Omental fat pad (tissue), 4 donors: ENCODE measurements around the gene ARPP19. TPM values are rescaled to one million over a fixed set of nuclear protein-coding genes. Genes with fewer than 3 reads are reported as not detected.
"Not testable (repeated sequence)": the region's sequence is repeated elsewhere in the genome, so short reads cannot be mapped to it uniquely, and the experiment has no call there.

ENCODE experiments used
- ATAC-seq: fragments of 150-250 bp; one replicate; pipeline ENCODE4 v1.9.1; 2016; ENCODE audit warnings: mild to moderate bottlenecking, moderate library complexity; ENCODE audit not compliant: low FRiP score
- DNase-seq: peaks from one replicate; pipeline ENCODE4 v3.0.0-alpha.2; 2019; ENCODE audit warnings: low spot score
- total RNA-seq, 4 donors: library from RNA; depleted of rRNA; stranded (reverse); fragments of >200 nt; gene quantifications; one replicate each; pipeline ENCODE4 v1.1.0, GENCODE V29; 2016
- TF ChIP-seq, protein P1 (sequence below), 3 donors: fragments of 450-650 bp; IDR thresholded peaks; one replicate each; pipeline ENCODE4 v1.5.1; 2016 to 2017; ENCODE audit warnings: antibody characterized with exemption in 3 of 3, mild to moderate bottlenecking in 3 of 3, moderate library complexity in 2 of 3

ARPP19 gene
- total RNA-seq, 4 donors from 2014 or later: 105 to 144 (median 131) TPM

GRCh38 chr15:52559575-52559974, 9.3 kb downstream of the ARPP19 start:
- no peak for ATAC-seq

GRCh38 chr15:52559022-52559421, 9.8 kb downstream of the ARPP19 start:
- DNase-seq (no peak), ATAC-seq (no peak)
- TF ChIP-seq, protein P1, sequence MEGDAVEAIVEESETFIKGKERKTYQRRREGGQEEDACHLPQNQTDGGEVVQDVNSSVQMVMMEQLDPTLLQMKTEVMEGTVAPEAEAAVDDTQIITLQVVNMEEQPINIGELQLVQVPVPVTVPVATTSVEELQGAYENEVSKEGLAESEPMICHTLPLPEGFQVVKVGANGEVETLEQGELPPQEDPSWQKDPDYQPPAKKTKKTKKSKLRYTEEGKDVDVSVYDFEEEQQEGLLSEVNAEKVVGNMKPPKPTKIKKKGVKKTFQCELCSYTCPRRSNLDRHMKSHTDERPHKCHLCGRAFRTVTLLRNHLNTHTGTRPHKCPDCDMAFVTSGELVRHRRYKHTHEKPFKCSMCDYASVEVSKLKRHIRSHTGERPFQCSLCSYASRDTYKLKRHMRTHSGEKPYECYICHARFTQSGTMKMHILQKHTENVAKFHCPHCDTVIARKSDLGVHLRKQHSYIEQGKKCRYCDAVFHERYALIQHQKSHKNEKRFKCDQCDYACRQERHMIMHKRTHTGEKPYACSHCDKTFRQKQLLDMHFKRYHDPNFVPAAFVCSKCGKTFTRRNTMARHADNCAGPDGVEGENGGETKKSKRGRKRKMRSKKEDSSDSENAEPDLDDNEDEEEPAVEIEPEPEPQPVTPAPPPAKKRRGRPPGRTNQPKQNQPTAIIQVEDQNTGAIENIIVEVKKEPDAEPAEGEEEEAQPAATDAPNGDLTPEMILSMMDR (IDR thresholded peaks at IDR 0.05): no peak

More at GRCh38 chr15:52559575-52559974, 9.3 kb downstream of the ARPP19 start:
- TF ChIP-seq, protein P1 (IDR thresholded peaks at IDR 0.05): no peak
- no peak for DNase-seq

DNA sequence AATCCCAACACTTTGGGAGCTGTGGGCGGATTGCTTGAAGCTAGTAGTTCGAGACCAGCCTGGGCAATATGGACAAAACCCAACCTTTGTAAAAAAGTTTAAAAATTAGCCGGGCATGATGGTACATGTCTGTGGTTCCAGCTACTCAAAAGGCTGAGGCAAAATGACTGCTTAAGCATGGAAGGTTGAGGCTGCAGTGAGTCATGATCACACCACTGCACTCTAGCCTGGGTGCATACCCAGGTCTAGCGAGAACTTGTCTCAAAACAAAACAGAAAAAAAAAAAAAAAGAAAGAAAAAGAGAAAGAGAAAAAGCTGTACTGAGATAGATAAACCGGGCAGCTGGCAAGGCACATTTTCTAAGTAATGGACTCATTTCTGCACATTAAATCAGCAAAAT, 10.6 kb downstream of the ARPP19 start:
- ATAC-seq (no peak), DNase-seq (no peak)
- TF ChIP-seq, protein P1 (IDR thresholded peaks at IDR 0.05): no peak

DNA sequence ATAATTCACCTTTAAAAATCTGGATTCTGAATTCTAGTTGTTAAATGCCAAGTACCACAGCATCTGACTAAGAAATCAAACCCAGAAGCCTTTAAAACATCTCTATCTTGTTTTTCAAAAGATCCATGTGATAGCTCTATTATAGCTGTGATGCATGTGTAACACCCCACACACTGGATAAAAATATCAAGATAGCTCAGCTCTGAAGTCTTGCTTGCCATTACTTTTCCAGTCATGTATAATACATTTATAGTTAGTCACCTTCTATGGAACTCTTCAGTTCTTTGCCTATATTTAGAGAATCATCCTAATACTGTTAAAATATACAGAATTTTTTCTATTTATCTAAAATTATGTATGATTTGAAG, 11.6 kb downstream of the ARPP19 start:
- DNase-seq (no peak), ATAC-seq (no peak)
- TF ChIP-seq, protein P1 (IDR thresholded peaks at IDR 0.05): no peak

DNA sequence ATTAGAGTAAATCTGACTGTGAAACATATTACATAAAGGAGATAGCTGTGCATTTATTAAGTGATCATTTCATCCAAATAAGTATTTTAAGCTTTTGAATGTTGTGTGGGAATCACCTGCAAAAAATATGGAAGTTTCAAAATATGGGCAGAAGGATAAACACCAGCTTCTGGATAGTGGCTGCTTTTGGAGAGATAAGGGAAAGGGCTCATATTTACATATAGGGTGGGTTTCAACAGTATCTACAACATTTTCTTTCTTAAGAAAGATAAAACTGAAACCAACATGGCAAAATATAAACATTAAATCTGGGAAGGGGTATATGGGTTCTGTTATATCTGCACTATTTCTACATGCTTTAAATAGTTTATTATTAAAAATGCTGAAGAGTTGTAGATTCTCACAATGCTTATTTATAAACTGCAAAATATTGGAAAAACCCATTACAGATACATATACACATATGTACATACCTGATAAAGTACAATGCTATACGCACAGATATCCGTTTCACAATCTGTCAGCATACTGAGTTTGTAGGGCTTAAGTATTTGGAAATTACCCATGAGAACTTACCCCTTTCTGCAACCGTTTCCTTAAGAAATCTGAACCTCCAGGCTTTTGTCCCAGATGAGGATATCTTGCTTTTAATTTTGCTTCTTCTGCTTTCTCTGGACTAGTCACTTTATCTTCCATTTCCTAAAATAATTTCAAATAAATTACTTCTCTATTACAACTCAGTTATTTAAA, 12.1 kb downstream of the ARPP19 start:
- DNase-seq: no peak
- no peak for ATAC-seq
- TF ChIP-seq, protein P1 (IDR thresholded peaks at IDR 0.05): no peak

- no peak for ATAC-seq
- no peak for DNase-seq
- TF ChIP-seq, protein P1 (IDR thresholded peaks at IDR 0.05): no peak
These were observed 16.5 kb downstream of the ARPP19 start for GRCh38 chr15:52552303-52552702.

DNA sequence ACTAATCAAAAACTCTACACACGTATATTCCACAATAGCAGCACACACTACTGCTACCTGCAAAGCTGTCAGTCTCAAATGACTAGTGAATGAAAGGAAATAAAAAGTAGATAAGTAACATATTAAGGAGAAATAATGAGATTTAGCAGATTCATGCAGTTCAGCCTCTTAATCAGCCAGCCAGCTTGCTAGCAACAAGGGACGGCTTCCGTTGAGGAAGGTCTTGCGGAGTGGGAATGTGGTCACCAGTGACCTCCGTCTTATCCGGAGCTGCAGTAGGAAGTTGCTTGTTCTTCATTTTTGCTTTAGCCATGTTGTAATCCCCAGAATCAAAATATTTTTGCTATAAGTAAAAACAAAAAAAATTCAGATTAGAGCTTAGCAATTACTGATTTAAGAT, 17.1 kb downstream of the ARPP19 start:
- DNase-seq: no peak
- TF ChIP-seq, protein P1 (IDR thresholded peaks at IDR 0.05): no peak
- no peak for ATAC-seq

DNA sequence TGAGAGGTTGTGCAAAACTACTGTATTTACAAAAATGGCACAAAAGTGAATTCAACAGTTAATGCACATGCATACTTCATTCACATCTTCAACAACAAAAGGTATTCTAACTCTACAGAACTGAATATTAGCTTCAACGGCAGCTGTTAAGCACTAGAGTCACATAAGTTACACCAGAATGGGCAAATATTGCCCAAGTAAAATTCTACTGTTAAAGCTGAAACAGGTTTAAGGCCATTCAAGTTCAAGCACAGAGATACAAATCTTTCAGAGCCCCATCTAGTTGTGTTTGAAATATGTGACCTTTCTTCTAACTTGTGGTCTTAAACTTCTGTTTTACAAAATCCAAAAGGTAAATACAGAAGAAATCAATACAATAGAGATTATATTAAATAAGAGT, 17.6 kb downstream of the ARPP19 start:
- ATAC-seq, DNase-seq: not testable (repeated sequence)
